ENCODE data around the gene CMTM4.
"Not testable (repeated sequence)": the region's sequence is repeated elsewhere in the genome, so short reads cannot be mapped to it uniquely, and the experiment has no call there.

Gene CMTM4

GRCh38 chr16:66588981-66589713 is 107.4 kb downstream of the CMTM4 start:
- peak; percentile 2 for DNase-seq

- no peak for DNase-seq
Observed at GRCh38 chr16:66587881-66588600, 108.5 kb downstream of the CMTM4 start.

GRCh38 chr16:66585481-66586239 is 110.9 kb downstream of the CMTM4 start:
- DNase-seq = no peak

- DNase-seq = no peak
Observed at GRCh38 chr16:66581246-66581952, 115.1 kb downstream of the CMTM4 start.

GRCh38 chr16:66580605-66581209 is 115.8 kb downstream of the CMTM4 start:
- DNase-seq = no peak

GRCh38 chr16:66578651-66579531 is 117.7 kb downstream of the CMTM4 start, which contains the start of gene CMTM2:
CMTM2 (plus strand) TSS chr16:66579463; CDS start chr16:66579608, 145 bp downstream.
- no peak for DNase-seq

- DNase-seq = no peak
Observed at GRCh38 chr16:66576296-66576695, 120.2 kb downstream of the CMTM4 start.

- no peak for DNase-seq
Observed at GRCh38 chr16:66575060-66575459, 121.5 kb downstream of the CMTM4 start.

- no peak for DNase-seq
Observed at GRCh38 chr16:66574531-66574930, 122.0 kb downstream of the CMTM4 start.

- DNase-seq = no peak
Observed at GRCh38 chr16:66574081-66574480, 122.5 kb downstream of the CMTM4 start.

GRCh38 chr16:66572356-66572755 is 124.2 kb downstream of the CMTM4 start:
- no peak for DNase-seq

- no peak for DNase-seq
Observed at GRCh38 chr16:66569827-66570405, 126.6 kb downstream of the CMTM4 start.

GRCh38 chr16:66569131-66569530 is 127.4 kb downstream of the CMTM4 start:
- no peak for DNase-seq

GRCh38 chr16:66568355-66568754 is 128.2 kb downstream of the CMTM4 start:
- no peak for DNase-seq

- not testable (repeated sequence) for DNase-seq
Observed at GRCh38 chr16:66567270-66567669, 129.3 kb downstream of the CMTM4 start.

- DNase-seq = no peak
Observed at GRCh38 chr16:66566051-66566901, 130.3 kb downstream of the CMTM4 start, which contains the start of gene CMTM1. CMTM1 (plus strand) TSS chr16:66566439; CDS start chr16:66566514, 75 bp downstream.

Data from NCI-H69 (cell line).